ENCODE results near the gene HIGD2A.
"Not testable (repeated sequence)": the region's sequence is repeated elsewhere in the genome, so short reads cannot be mapped to it uniquely, and the experiment has no call there.

Gene HIGD2A

DNA sequence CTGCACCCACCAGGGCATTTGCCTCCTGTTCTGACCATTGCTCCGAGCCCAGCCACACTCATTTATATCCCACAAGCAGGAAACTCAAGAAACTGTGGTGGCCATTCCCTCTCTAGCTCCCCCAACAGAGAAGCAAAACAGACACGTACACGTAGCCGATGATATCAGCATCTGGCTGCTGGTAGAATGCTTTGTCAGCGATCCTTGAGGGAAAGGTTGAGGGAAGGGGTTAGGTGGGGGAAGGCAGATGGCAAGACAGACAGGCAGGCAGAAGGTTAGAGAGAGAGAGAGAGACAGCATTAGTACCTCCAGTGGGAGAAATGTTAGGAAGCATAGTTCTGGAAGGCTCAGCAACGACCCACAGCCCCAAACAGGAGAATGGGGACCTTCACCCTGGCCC lies 7.8 kb downstream of the HIGD2A start:
- no peak for DNase-seq

GRCh38 chr5:176397736-176398420 lies 9.3 kb downstream of the HIGD2A start:
- DNase-seq, result no peak

DNA sequence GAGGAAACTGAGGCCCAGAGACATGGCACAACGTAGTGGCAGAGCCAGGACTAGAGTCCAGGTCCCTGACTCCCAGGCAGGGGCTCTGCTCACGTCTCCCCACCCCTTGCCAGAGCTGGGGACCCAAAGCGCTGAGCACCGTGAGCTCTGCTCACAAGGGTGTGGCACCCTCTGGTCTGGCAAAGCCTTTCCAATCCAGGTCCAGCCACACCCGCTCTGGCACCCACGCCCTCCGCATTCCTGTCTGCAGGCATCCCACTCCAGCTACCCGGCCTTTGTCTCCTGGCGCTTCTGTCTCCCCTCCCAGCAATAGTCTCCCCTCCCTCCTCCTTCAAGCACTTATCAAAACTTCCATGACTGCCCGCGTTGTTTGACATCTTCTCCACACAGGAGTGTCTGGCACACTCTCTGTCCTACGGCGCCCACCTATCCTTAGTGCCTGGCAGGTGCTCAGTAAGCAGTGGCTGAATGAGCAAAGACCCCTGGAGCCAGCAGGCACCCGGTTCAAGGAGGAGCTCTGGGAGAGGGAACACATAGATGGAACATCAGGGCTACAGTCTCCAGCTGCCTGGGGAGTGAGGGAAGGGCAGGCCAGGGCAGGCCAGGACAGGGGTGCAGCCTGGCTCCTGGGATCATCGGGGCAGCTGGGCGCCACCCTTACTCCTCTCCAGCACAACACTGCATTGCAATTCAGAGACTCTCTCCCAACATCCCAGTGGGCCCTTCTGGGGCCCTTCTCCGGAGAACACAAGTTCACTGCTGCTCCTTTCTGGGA lies 12.0 kb downstream of the HIGD2A start:
- no peak for DNase-seq

- DNase-seq, result no peak
Observed at GRCh38 chr5:176401281-176402205, 13.0 kb downstream of the HIGD2A start.

DNA sequence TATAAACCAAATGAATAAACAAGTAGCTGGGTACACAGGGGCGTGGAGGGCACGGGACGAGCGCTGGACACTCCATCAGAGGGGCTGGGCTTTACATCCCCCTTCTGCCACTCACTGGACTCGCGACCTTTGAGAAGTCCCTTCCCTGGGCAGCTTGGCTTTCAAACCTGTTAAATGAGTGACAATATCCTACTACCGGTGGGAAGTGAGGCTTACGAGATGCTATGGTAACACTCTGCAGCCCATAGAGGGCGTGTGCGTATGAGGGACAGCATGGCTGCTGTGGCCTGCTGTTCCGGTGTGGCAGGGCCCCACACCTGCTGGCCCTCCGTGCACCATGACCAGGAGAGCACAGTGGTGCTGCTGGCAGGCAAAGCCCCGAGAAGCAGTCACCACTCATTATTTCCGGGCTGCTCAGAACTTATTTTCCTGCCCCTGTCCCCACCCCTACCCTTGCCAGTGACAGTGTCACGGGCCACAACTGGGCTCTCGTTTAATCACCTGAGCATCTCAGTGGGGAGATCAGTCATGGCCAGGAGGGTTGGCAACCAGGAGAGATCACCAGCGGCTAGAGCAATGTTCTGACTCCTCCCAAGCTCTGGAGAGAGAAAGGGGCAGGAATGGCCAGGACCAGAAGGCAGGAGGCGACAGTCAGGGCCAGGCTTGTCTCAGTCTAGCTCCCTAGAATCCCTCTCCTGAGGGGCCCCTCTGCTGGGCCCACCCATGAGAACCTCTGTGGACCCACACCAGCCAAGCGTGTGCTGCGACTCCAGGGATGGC lies 17.3 kb downstream of the HIGD2A start:
- no peak for DNase-seq

DNA sequence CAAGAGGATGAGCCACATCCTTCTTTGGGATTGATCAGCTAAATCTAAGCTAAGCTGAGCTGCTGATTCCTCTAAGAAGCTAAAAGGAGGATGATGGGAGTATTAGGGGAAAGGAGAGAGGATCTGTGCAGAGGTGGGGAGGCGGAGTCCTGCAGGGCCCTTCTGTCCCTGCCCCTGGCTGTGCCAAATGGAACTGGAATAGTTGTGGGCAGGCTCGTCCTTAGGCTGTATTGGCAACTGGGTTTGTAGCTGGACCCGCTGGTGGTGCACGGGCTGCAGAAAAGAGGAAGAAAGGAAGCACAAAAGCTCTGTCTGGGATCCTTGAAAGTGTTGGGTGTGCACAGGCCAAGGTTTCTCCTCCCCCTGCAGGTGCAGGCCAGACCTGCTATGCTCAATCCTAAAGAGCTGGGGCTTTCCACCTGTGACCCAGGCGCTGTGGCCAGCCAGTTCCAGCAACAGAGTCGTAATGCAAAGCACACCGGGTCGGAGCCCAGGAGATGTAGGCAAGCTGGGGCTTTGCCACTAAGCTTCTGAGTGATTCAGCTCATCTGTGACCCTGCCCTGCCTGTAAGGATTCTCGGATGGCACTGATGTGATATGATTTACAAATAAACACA lies 18.0 kb downstream of the HIGD2A start:
- DNase-seq, result no peak

DNA sequence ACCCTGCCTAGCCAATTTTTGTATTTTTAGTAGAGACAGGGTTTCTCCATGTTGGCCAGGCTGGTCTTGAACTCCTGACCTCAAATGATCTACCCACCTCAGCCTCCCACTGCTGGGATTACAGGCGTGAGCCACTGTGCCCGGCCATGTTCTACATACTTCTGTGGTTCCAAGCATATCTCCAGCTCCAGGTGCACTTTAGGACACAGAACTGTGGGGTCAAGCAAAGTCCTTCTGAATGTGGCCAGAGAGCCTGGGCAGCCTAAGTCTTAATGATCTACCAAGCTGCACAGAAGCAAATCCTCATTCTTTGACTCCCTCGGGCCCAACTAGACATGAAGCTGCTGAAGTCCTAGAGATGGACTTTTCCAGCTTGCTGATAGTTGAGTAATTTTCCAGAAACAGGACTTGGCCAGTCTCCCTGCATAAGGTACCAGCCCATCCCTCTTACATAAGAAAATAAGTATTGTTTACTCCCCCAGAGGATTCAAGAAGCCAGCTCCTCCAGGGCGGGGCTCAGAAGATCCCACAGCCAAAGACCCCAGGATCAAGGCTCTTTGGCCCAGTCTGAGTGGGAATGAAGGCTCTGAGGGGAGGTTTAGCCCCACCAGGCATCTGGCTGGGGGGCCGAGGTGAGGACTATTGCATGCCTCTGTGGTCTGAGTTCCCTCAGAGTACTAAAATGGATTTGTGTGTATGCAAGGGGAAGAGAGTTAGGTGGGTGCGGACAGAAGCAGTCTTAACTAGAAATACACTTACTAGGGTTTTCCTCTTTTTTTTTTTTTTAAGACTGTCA lies 19.1 kb downstream of the HIGD2A start:
- no peak for DNase-seq

GRCh38 chr5:176408252-176408573 lies 19.7 kb downstream of the HIGD2A start:
- not testable (repeated sequence) for DNase-seq

DNA sequence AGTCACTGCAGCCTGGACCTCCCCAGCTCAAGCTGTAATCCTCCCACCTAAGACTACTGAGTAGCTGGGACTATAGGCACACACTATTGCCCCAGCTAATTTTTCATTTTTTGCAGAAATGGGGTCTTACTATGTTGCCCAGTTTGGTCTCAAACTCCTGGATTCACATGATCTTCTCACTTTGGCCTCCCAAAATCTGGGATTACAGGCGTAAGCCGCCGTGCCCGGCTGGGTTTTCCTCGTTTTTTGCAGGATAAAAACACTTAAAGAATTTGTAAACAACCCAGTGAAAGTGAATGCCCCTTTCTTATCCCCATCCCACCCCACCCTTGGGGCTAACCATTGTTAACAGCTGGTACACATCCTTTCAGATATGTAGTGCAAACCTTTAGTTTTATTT lies 20.0 kb downstream of the HIGD2A start:
- no peak for DNase-seq

GRCh38 chr5:176409765-176410164 lies 21.2 kb downstream of the HIGD2A start:
- DNase-seq, result no peak

DNA sequence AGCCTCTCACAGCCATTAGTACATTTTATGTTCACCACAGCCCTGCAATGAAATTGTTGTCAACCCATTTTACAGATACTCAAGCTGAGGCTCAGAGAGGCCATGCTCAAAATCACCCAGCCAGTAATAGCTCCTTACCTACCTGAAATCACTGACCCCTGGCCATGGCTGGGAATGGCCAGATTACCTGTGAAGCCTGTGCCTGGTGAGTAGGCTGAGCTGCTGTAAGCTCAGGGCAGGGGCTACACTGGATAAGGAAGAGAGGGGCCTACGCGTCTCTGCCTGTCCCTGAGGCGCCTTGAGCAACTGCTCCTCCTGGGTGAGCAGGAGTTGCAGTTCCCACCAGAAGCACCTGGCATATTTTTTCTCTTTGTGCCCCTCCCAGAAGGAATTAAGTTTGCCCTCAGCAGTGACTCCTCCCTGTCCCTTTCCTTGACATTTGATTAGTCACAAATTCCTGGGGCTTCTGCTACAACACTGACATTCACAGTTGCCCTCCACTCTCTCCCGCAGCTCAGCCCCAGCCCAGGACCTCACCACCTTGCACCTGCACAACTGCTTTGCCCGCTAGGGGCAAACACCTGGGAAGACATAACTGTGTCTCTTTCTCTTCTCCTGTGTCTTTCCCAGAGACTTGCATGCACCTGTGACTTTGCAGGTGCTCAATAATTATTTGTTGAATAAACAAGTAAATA lies 22.1 kb downstream of the HIGD2A start:
- no peak for DNase-seq

DNA sequence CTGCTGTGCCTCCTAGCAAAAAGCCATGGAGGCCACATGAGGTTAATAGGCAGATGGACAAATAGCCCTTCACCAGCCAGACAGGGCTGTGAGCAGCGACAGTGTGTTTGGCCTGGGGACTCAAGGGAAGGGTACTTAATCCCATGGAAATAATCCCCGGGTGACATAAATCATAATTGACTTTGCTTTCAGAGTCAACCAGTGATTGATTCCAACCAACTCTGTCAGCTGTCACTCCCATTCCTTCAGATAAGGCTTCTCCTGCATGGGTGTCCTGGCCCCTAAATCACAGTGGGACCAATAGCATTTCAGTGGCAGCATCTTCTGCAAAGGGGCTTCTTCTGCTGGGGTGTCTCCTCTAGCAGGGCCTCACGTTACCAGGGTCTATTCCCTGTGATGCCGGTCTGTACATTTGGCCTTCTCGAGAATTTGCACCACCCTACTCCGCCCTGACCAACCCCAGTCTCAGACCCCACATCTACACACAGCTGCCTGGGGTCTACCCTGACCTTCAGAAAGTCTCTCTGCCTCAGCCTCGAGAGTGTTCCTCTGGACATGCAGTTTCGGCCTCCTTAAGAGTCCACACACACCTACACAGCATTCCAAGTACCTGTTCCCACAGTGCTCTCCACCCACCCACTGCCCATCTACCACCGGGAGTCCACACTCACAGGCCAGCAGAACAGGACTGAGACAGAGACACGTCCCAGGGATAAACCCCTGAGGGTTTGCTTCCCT lies 24.1 kb downstream of the HIGD2A start:
- DNase-seq, result no peak

- no peak for DNase-seq
Observed at GRCh38 chr5:176413255-176413565, 24.7 kb downstream of the HIGD2A start.

DNA sequence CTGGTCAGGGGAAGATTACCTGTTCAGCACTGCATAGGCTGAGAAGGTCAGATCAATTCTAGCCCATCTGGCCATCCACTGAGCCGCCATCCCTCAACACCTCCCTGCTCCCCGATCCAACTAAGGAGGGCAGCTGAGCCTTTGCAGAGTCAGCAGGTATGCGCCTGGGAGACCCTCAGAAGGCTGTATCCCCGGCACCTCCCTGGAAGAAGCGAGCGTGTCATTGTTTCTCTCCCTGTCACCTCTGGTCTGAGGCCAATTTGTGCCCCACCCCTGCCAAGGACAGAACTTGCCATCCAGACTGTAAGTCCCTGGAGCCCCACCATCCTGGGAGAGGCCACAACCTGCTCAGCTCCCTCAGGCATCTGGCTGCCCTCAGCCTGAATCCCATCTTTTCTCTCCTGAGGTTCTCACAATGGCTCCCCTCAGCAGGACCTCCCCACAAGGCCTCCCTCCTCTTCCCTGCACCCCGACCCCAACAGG lies 25.2 kb downstream of the HIGD2A start:
- no peak for DNase-seq

DNA sequence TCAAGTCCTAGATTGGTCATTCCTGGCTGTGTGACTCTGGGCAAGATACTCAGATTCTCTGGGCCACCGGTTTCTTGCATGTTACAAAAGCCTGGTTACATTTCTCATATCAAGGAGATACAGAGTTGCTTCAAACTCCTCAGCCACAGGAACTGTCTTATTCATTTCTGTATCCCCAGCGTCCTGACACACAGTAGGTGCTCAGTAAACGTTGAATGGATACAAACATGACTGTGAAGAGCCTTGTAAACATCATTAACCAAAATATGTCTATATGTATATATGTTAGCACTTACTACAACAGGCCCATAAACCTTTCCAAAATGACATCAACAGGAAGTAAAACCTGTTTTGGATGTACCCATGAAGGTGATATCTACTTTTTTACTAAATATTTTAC lies 26.2 kb downstream of the HIGD2A start:
- no peak for DNase-seq

DNA sequence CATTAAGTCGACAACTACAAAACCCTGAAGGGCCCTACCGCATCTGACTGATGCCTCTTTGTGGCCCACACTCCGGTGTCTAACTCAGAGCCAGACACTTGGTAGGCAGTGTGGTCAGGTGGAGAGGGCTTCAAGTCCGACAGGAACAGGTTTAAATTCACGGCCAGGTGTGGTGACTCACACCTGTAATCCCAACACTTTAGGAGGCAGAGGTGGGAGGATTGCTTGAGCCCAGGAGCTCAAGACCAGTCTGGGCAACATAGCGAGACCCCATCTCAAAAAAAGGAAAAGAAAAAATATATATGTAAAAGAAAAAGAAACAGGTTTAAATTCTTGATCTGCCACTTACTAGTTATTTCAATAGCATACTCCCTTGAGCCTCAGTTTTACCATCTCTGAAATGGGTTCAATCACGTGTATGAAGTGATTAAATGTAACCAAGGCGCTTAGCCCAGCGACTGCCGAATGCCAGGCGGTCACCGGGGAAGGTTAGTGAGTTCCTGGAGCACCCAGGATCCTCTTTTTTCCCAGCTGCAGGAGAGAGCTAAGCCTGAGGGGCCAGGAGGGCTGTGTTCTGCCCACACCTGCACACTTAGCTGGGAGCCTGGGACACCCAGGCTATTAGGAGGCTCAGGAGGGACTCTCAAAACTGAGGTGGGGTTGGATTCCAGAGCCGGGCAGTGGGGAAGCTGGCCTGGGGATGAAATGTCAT lies 26.8 kb downstream of the HIGD2A start:
- no peak for DNase-seq

- peak; percentile 74 for DNase-seq
Observed at GRCh38 chr5:176415952-176416924, 27.7 kb downstream of the HIGD2A start, which contains the start of gene CLTB. CLTB (minus strand) TSS chr5:176416539; CDS start chr5:176416363, 176 bp downstream.

GRCh38 chr5:176416965-176417364 lies 28.4 kb downstream of the HIGD2A start:
- DNase-seq, result no peak

All from NK-92 treated with Interleukin-12 subunit alpha and Interleukin-12 subunit beta, amount 100 ng/mL, for 24 hours (cell line).